HG03571 (cell line): ENCODE results near the gene MSS51.
"Not testable (repeated sequence)": the region's sequence is repeated elsewhere in the genome, so short reads cannot be mapped to it uniquely, and the experiment has no call there.

Source experiments
- ATAC-seq: cut with Tn5 transposase; IDR thresholded peaks from one replicate; pipeline ENCODE4 v1.9.1; 2021; ENCODE audit not compliant: unreplicated experiment

MSS51 gene

DNA sequence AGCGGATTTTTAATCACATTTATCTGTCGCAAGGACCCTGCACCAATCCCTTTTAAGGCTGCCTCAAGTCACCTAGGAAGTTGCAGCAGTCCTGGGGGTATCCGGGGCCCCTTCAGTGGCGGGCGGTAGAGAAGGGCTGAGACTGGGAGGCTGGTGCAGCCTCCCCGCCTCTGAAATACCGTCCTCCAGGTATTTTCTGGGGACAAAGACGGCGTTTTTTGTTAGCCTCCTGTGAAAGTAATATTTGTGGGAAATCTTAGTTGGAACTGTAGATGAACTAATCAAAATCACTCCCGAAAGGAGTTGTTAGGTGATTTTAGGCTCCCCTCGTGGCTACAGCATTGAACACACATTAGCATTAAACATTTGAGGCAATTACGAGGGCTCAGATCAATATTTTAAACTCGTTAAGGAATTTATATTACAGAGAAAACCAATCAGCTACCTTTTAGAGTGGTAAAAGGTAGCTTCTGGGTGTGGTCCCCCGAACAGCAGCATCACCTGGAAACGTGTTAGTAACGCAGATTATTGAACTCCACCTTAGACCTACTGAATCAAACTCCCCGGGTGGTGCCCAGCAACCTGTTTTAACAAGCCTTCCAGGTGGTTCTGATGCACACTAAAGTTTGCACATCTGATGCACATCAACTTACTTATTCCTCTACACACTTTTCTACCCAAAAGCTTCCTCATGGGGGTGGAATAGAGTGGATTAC is 19.0 kb downstream of the MSS51 start:
- ATAC-seq: no peak

DNA sequence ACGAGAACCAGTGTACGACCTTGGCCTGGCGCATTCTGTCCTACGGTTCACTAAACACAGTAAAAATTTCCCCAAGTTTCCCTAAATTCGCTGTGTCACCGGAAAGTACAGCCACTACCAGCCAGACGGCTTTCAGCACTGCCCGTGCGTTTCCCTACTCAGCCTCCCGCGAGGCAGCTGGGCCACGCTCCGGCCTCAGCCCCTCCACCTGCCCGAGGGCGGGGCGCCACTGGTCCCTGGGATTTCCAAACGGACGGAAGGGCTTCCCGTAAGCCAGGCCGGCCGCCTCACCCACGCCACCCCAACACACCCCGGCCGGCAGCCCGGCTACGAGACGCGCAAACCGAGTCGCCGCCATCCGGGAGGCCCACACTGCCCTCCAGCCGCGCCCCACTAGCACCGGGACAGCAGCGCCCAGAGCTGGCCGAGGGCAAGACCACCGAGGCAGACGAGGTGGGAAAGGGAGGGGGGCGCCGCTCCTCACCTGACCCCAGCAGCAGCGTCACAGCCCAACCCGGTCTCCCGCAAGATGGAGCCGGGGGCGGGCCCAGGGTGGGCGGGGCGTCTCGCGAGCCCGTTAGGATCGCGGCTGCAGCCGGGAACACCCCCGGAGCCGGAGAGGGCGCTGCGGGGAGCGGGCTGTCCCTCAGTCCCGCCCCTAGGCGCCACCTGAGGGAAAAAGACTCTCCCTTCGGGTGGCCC is 19.7 kb downstream of the MSS51 start, which contains the start of gene ANXA7:
Gene ANXA7 (minus strand): TSS at position 531 of the 702 bp plus-strand sequence. CDS start 13,202 bp downstream, outside the sequence.
- peak; percentile 89 for ATAC-seq

DNA sequence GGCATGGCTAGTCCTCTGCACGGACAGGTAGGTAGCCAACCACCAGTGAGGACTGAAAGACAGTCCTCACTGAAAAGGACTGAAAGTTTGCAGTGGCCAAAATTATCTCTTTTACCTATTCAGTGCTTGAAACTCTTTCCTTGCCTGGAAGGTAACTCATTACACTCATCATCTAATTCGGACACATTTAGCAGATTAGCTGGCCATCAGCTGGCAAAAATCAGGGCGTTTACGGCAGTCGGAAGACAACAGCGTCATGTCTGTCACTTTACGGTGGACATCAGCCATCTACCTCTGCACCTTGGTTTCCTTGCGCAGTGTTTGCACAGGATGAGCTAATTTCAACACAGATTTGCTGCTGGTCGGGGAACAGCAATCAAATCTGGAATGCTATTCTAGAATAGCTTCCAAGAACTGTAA is 20.2 kb downstream of the MSS51 start:
- peak; percentile 22 for ATAC-seq

DNA sequence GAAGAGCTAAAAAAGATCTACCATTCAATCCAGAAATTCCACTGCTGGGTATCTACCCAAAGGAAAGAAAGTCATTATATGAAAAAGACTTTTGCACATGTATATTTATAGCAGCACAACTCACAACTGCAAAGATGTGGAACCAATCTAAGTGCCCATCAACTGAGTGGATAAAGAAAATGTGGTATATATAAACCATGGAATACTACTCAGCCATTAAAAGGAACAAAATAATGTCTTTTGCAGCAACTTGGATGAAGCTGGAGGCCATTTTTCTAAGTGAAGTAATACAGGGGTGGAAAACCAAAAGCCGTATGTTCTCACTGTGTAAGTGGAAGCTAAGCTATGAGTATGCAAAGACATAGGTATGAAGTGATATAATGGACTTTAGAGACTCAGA is 22.5 kb downstream of the MSS51 start:
- no peak for ATAC-seq

DNA sequence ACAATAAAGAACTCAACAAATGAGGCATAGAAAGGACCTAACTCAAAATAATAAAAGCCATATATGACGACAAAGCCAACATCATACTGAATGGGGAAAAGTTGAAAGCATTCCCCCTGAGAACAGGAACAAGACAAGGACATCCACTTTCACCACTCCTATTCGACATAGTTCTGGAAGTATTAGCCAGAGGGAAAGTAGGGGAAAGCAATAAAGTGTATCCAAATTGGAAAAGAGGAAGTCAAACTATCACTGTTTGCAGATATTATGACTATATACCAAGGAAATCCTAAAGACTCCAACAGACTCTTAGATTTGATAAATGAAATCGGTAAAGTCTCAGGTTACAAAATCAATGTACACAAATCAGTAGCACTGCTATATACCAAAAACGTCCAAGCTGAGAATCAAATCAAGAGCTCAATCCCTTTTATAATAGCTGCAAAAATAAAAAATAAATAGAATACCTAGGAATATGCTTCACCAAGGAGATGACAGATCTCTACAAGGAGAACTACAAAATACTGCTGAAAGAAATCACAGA is 24.3 kb downstream of the MSS51 start:
- no peak for ATAC-seq

DNA sequence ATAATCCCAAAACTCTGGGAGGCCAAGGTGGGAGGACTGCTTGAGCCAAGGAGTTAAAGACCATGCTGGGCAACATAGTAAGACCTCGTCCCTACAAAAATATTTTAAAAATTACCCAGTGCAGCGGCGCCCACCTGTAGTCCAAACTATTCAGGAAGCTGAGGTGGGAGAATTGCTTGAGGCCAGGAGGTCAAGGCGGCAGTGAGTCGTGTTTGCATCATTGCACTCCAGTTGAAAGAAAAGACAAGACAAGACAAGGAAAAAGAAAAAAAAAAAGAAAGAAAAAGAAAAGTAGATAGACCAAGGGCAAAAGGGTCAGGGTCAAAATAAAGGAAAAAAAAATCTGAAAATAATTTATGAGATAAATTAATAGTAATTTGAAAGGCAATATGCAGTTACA is 25.3 kb downstream of the MSS51 start:
- ATAC-seq: no peak

DNA sequence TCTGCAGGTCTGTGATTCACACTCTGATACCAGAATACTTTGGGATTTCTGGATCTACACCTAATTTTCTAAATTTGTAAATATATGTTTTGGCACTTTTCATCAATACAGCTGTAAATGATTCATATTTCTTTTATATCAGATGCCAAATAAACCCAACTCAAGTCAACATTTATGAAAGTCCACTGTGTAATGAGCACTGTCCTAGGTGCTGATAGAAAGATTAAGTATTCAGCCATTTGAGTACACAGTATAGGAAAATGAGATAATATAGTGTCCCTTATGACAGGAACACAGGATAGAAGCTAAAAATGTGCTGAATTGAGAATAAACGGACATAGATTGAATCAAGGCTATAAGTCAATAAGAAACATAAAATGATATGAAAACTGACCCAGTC is 25.9 kb downstream of the MSS51 start:
- ATAC-seq: no peak

DNA sequence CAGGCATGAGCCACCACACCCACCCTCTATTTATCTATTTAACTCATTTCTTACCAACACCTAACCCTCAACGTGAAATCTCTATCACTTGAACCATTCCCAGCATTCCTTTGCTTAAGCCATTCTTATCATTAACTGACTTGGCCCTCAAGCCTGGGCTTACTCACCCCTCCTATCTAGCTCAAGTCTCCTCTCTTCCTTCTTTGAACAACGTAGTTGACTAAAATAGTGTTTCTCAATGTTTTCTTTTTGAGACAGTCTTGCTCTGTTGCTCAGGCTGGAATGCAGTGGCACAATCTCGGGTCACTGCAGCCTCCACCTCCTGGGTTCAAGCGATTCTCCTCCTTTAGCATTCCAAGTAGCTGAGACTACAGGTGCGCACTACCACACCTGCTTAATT is 26.5 kb downstream of the MSS51 start:
- no peak for ATAC-seq

DNA sequence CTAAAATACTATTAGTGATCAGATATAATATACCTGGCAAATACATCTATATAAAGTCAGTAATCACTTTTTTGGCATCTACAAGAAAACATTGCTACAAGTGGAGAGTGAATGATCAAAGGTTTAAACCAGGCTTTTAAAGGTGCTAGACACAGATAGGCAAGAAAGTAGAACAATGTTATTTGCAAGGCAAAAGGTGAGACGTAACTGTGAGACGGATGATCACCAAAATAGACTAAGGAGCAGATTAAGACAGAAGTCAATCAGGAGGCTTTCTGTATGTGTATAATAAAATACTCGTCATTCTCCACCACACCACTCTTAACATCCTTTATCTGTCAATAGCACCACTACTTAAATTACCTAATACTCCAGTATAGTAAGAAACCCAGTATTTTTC is 27.8 kb downstream of the MSS51 start:
- no peak for ATAC-seq

DNA sequence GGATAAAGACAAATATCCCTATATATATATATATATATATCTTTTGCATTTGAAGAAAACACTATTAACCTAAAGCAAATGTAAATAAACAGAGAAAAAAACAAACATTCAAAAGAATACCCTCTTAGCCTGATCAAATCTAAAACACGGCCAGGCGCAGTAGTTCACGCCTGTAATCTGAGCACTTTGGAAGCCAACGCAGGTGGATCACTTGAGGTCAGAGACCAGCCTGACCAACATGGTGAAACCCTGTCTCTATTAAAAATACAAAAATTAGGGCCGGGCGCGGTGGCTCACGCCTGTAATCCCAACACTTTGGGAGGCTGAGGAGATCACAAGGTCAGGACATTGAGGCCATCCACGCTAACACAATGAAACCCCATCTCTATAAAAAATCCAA is 28.7 kb downstream of the MSS51 start:
- ATAC-seq: no peak

DNA sequence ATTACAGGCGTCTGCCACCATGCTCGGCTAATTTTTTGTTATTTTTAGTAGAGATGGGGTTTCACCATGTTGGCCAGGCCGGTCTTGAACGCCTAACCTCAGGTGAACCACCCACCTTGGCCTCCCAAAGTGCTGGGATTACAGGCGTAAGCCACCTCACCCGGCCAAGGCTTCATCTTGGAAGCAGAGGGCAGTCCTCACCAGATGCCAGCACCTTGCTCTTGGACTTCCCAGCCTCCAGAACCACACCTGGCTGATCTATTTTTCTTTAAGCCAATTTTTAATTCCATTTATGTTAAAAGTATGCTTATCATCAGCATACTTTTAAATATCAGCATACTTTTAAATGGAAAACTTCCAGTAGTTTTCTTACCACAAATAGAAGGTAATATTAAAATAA is 31.7 kb downstream of the MSS51 start:
- ATAC-seq: no peak

DNA sequence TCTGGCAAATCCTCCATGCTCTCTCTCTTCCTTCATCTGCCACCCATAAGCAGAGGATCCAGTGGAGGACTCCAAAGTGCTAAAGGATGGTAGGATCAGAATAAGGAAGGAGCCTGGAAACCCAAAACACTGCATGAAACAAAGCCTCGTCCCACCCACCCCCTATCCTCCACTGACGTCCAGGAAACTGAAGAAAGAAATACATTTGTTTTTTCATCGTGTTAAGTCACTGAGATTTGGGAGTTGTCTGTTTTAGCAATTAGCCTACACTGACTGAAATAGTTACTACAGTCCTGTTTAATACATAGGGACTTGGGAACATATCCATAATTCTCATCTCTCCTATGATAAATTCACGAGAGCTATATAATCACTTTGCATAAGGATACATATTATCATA is 34.3 kb downstream of the MSS51 start:
- no peak for ATAC-seq

DNA sequence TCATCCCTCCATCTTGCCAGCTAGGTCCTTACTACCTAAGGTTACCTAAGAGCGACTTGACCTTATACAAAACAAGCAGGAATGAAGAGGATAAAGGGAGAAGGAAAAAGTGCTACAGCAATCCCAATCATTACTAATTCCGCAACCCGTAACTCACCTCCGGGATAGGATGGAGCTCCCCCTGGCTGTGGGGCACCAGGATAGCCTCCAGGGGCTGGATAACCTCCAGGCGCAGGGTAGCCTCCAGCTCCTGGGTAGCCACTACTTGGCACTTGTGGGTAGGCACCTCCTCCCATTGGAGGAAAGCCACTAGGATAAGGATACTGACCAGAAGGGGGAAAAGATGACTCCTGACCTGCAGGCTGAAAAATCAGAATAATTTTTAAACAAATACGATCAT is 35.3 kb downstream of the MSS51 start:
- ATAC-seq: no peak

DNA sequence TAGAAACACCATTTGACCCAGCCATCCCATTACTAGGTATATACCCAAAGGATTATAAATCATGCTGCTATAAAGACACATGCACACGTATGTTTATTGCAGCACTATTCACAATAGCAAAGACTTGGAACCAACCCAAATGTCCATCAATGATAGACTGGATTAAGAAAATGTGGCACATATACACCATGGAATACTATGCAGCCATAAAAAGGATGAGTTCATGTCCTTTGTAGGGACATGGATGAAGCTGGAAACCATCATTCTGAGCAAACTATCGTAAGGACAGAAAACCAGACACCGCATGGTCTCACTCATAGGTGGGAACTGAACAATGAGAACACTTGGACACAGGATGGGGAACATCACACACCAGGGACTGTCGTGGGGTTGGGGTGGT is 39.0 kb downstream of the MSS51 start:
- ATAC-seq: not testable (repeated sequence)

DNA sequence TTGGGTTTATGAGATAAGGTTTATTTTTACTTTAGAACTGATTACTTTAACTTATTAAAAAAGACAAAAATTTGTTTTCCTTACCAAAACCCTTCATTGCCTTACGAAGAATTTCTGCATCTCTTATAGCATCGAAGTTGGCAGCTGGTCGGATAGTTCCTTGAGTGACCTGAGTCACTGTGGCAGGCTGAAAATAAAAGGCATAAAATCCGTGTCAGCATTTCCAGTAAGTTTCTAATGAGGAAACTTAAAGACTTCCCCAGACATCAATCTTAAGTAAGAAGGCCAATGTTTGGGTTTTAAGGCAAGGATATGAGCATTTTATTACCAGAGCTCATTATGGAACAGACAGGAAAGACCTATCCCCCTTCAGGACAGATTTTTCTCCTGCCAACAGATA is 45.1 kb downstream of the MSS51 start:
- ATAC-seq: no peak

DNA sequence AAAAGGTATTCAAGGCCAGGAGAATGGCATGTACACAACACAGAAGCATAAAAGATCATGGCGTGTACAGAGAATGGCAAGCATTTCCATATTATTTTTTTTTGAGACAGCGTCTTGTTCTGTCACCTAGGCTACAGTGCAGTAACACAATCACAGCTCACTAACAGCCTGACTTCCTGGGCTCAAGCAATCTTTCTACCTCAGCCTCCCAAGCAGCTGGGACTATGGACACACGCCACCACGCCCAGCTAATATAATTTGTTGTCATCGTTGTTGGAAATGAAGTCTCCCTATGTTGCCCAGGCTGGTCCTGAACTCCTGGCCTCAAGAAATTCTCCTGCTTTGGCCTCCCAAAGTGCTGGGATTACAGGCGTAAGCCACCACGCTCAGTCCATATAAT is 46.8 kb downstream of the MSS51 start:
- no peak for ATAC-seq

DNA sequence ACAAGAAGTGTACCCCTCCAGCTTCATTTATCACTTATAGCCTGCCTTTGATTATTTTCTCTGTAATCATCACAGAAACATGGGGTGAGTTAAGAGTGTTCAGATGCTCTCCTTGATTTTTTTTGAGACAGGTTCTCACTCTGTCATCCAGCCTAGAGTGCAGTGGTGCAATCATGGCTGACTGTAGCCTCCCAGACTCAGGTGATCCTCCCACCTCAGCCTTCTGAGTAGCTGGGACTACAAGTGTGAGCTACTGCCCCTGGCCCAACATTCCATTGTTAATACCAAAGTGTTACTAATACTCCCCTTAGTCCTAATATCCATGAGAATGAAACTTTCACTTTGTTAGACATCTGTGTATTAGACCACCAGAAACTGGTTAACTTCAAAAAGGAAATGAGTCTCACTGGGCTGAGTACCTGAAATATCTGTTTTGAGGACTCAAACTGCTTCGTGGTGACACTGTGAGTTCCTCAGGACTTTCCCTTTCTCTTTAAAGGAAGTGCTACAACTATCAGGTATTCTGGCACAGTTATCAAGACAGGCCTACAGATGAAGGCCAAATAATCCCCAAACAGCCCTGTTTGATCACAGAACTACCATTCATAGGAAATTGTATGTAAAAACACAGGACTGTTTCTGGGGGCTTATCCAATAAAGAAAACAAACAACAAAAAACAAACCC is 54.2 kb downstream of the MSS51 start:
- ATAC-seq: no peak

DNA sequence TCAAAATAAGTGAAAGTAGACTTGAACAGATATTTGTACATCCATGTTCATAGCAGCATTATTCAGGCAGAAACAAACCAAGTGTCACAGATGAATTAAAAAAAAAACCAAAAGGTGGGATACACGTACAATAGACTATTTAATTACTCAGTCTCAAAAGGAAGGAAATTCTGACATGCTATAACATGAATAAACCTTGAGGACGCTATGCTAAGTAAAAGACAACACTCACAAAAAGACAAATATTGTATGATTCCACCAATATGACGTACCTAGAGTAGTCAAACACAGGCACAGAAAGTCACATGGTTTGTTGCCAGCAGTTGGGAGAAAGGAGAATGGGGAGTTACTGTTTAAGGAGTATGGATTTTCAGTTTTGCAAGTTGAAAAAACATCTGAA is 56.7 kb downstream of the MSS51 start:
- no peak for ATAC-seq
